ENCODE data around the gene PRXL2A.

PRXL2A gene

GRCh38 chr10:80484243-80484642 lies 75.9 kb downstream of the PRXL2A start:
- CTCF ChIA-PET = interaction anchor here (0.6 to 0.7 kb wide), 2 partner anchors 9 to 21 kb away, joined by 3 read pairs; no protein-coding TSS in a partner anchor
- Histone ChIP-seq H3K9me3 (ENCODE audit: control insufficient read depth, insufficient read depth, low read depth, low read length) (no peaks in the 10 kb centered on the region), H3K4me3 (ENCODE audit: low read depth, low read length) (no peak overlapping the region), H3K36me3 (ENCODE audit: control insufficient read depth in 2 of 2, insufficient read depth in 1 of 2, low read length in 2 of 2) (peaks cover 0 to 4% of the 10 kb centered on the region in 2 experiments; a peak in 1 of 3 replicates), H3K27ac (ENCODE audit: extremely low read depth, low read depth, low read length) (no peak overlapping the region), H3K4me1 (ENCODE audit: control insufficient read depth, insufficient read depth, low read length) (no peaks in the 10 kb centered on the region)
- no peak for TF ChIP-seq ZNF148 (tag by site-specific recombination; IDR thresholded peaks at IDR 0.05; ENCODE audit: borderline replicate concordance)
- no peak for TF ChIP-seq ZNF645 (tag by site-specific recombination; IDR thresholded peaks at IDR 0.05)
- peak; percentile 74 for TF ChIP-seq GLIS1 (tag by site-specific recombination; IDR thresholded peaks at IDR 0.05)
- no peak for TF ChIP-seq ZFP37 (tag by site-specific recombination; IDR thresholded peaks at IDR 0.05)
- no peak for TF ChIP-seq KLF9 (tag by site-specific recombination; IDR thresholded peaks at IDR 0.05; ENCODE audit: low read depth)
- no peak for TF ChIP-seq HOXA7 (CRISPR knock-in tag; IDR thresholded peaks at IDR 0.05; ENCODE audit: borderline replicate concordance)
- no peak for TF ChIP-seq ZBTB20 (tag by site-specific recombination; IDR thresholded peaks at IDR 0.05)
- POLR2A ChIA-PET = no interaction called here

- CTCF ChIA-PET = no interaction called here
- peaks cover 0 to 8% of the 10 kb centered on the region in 2 experiments; a peak in 1 of 3 replicates for H3K36me3 ChIP-seq (ENCODE audit: control insufficient read depth in 2 of 2, insufficient read depth in 1 of 2, low read length in 2 of 2)
- no peaks in the 10 kb centered on the region for H3K9me3 ChIP-seq (ENCODE audit: control insufficient read depth, insufficient read depth, low read depth, low read length)
- no peaks in the 10 kb centered on the region for H3K4me1 ChIP-seq (ENCODE audit: control insufficient read depth, insufficient read depth, low read length)
- no peak overlapping the region for H3K27ac ChIP-seq (ENCODE audit: extremely low read depth, low read depth, low read length)
- TF ChIP-seq ZNF544 (tag by site-specific recombination; IDR thresholded peaks at IDR 0.05) = no peak
- TF ChIP-seq ZFP69B (tag by site-specific recombination; IDR thresholded peaks at IDR 0.05) = no peak
- TF ChIP-seq ZNF600 (tag by site-specific recombination; IDR thresholded peaks at IDR 0.05) = no peak
- TF ChIP-seq KLF9 (tag by site-specific recombination; IDR thresholded peaks at IDR 0.05; ENCODE audit: low read depth) = no peak
- TF ChIP-seq ZNF280D (tag by site-specific recombination; IDR thresholded peaks at IDR 0.05) = no peak
- TF ChIP-seq SP2 (tag by site-specific recombination; IDR thresholded peaks at IDR 0.05) = no peak
- no peak for TF ChIP-seq ZNF155 (tag by site-specific recombination; IDR thresholded peaks at IDR 0.05)
- TF ChIP-seq REST (tag by site-specific recombination; IDR thresholded peaks at IDR 0.05) = no peak
- H3K4me3 ChIP-seq (ENCODE audit: low read depth, low read length) = no peak overlapping the region
- POLR2A ChIA-PET = interaction anchor here (0.5 kb wide), 1 partner anchor 9 kb away, joined by 9 read pairs; no protein-coding TSS in a partner anchor
Measured at GRCh38 chr10:80484676-80485075, 76.3 kb downstream of the PRXL2A start.
